Gastroesophageal sphincter (tissue), 3 donors: ENCODE measurements around the gene RANBP3L.

Experiments used
- CTCF ChIP-seq, 4 experiments: fragments of 200-600 bp in 2 of 4; fragments of 450-650 bp in 2 of 4; sonication (generic) in 1 of 4; IDR thresholded peaks; one replicate each; pipeline ENCODE4 v1.5.1; 2017 to 2019; ENCODE audit warnings: antibody characterized with exemption in 4 of 4, mild to moderate bottlenecking in 2 of 4, moderate library complexity in 2 of 4
- EP300 ChIP-seq: sonication (generic); formaldehyde crosslinking; IDR thresholded peaks from one replicate; pipeline ENCODE4 v1.6.1; 2017; ENCODE audit warnings: antibody characterized with exemption, mild to moderate bottlenecking
- POLR2A ChIP-seq, 2 donors: fragments of 450-650 bp; IDR thresholded peaks; one replicate each; pipeline ENCODE4 v1.6.1; 2017; ENCODE audit warnings: antibody characterized with exemption in 2 of 2, mild to moderate bottlenecking in 2 of 2, moderate library complexity in 1 of 2
- POLR2AphosphoS5 ChIP-seq: sonication (generic); formaldehyde crosslinking; IDR thresholded peaks from one replicate; pipeline ENCODE4 v1.6.1; 2017; ENCODE audit warnings: antibody characterized with exemption

DNA sequence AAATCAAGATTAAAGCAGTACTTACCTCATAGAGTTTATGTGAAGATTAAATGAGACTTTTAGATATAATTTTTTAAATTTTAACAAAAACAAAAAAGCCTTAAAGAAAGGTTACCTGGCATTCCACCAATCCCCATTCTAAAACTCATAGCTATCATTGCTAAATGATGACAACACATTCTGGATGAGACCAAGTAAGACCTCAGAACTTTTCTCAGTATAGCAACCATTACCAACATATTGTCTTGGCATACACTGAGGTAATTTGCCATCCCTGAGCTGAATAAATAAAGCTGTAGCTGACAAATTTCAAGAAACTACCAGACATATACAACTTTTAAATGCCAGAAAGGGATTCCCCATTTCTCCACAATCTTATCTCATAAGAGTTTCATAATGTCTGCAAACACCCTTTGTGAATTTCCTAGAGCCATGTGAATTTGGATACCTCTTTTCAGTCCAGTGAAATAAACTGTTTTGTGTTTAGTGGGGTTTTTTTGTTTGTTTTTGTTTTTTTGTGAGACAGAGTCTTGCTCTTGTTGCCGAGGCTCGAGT is 29.5 kb downstream of the RANBP3L start:
- TF ChIP-seq CTCF (IDR thresholded peaks at IDR 0.05) (no peak), POLR2A (IDR thresholded peaks at IDR 0.05) (no peak), EP300 (no peak), POLR2AphosphoS5 (no peak)
